GM21529 (cell line): Measurements from ENCODE around the gene CIRBP.
"Not testable (repeated sequence)": the region's sequence is repeated elsewhere in the genome, so short reads cannot be mapped to it uniquely, and the experiment has no call there.

Experiments used
- ATAC-seq: cut with Tn5 transposase; IDR thresholded peaks from one replicate; pipeline ENCODE4 v1.9.1; 2021; ENCODE audit not compliant: unreplicated experiment

The CIRBP gene

GRCh38 chr19:1289686-1290025 is 20.5 kb downstream of the CIRBP start:
- no peak for ATAC-seq

- no peak for ATAC-seq
Measured at GRCh38 chr19:1290196-1290702, 21.1 kb downstream of the CIRBP start.

- no peak for ATAC-seq
Measured at GRCh38 chr19:1290703-1291651, 21.8 kb downstream of the CIRBP start.

GRCh38 chr19:1291761-1292418 is 22.8 kb downstream of the CIRBP start:
- ATAC-seq: no peak

- no peak for ATAC-seq
Measured at GRCh38 chr19:1292419-1293151, 23.5 kb downstream of the CIRBP start.

GRCh38 chr19:1293782-1294604 is 24.9 kb downstream of the CIRBP start:
- no peak for ATAC-seq

- no peak for ATAC-seq
Measured at GRCh38 chr19:1294688-1295087, 25.6 kb downstream of the CIRBP start.

- ATAC-seq: no peak
Measured at GRCh38 chr19:1295169-1296012, 26.3 kb downstream of the CIRBP start.

- no peak for ATAC-seq
Measured at GRCh38 chr19:1296078-1296477, 26.9 kb downstream of the CIRBP start.

- ATAC-seq: no peak
Measured at GRCh38 chr19:1296575-1297271, 27.6 kb downstream of the CIRBP start.

GRCh38 chr19:1298235-1298634 is 29.1 kb downstream of the CIRBP start:
- ATAC-seq: no peak

GRCh38 chr19:1299801-1300200 is 30.7 kb downstream of the CIRBP start:
- ATAC-seq: no peak

GRCh38 chr19:1300744-1301490 is 31.8 kb downstream of the CIRBP start:
- ATAC-seq: no peak

GRCh38 chr19:1302533-1303239 is 33.6 kb downstream of the CIRBP start:
- ATAC-seq: no peak

GRCh38 chr19:1304197-1304924 is 35.2 kb downstream of the CIRBP start:
- ATAC-seq: no peak

- ATAC-seq: not testable (repeated sequence)
Measured at GRCh38 chr19:1305354-1305753, 36.2 kb downstream of the CIRBP start.

- no peak for ATAC-seq
Measured at GRCh38 chr19:1307320-1307719, 38.2 kb downstream of the CIRBP start.
